Epithelial cell of esophagus (primary cell): Measurements from ENCODE around the gene SPINT2.

Experiments used
- DNase-seq: peaks from one replicate; pipeline ENCODE4 v3.0.0; 2010; ENCODE audit warnings: low read depth
- H3K4me3 ChIP-seq: 2 replicates; pipeline ENCODE4 v1.5.1; 2011; ENCODE audit warnings: mild to moderate bottlenecking, low read length, control low read depth
- TF ChIP-seq, protein P1 (sequence below): IDR thresholded peaks from 2 replicates; pipeline ENCODE4 v1.5.1; 2011; ENCODE audit warnings: low read depth, mild to moderate bottlenecking, low read length, control low read depth, inconsistent platforms; ENCODE audit not compliant: insufficient read depth; ENCODE audit errors: missing control alignments

Gene SPINT2

GRCh38 chr19:38307597-38307996 lies 43.2 kb downstream of the SPINT2 start:
- TF ChIP-seq, protein P1, sequence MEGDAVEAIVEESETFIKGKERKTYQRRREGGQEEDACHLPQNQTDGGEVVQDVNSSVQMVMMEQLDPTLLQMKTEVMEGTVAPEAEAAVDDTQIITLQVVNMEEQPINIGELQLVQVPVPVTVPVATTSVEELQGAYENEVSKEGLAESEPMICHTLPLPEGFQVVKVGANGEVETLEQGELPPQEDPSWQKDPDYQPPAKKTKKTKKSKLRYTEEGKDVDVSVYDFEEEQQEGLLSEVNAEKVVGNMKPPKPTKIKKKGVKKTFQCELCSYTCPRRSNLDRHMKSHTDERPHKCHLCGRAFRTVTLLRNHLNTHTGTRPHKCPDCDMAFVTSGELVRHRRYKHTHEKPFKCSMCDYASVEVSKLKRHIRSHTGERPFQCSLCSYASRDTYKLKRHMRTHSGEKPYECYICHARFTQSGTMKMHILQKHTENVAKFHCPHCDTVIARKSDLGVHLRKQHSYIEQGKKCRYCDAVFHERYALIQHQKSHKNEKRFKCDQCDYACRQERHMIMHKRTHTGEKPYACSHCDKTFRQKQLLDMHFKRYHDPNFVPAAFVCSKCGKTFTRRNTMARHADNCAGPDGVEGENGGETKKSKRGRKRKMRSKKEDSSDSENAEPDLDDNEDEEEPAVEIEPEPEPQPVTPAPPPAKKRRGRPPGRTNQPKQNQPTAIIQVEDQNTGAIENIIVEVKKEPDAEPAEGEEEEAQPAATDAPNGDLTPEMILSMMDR, result no peak
- no peak overlapping the region for H3K4me3 ChIP-seq
- DNase-seq, result no peak

DNA sequence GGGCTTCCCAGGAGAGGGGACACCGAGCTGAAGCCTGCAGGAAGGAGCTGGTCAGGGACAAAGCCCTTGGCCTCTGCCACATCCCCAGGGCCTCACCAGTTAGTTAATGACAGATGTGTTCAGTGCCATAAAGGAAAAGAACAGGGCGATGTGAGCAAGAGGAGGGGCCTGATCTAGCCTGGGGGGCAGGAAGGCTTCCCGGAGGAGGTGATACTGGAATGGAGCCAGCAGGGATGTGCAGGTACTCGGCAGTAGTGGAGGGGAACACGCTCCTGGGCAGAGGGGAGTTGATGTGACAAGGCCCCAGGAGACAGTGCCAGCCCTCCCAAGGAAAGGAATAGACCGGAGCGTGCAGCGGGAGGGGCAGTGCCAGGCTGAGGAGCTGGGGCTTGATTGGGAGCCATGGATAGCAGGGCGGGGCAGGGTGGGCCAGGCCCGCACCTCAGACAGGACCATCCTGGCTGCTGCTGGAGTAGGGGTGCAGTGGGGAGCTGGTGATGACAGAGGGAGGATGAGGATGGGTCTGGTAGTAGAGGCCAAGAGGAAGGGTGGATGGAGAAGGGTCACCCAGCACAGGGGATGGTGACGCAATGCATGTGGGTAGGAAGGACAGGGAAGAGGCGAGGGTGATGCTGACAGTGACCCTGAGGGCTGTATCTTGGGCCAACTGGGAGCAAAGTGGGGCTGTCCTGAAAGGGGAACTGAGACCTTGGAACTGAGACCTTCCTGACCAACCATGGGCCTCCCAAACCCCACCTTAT lies 43.8 kb downstream of the SPINT2 start:
- no peak overlapping the region for H3K4me3 ChIP-seq
- TF ChIP-seq, protein P1, result no peak
- DNase-seq, result no peak

DNA sequence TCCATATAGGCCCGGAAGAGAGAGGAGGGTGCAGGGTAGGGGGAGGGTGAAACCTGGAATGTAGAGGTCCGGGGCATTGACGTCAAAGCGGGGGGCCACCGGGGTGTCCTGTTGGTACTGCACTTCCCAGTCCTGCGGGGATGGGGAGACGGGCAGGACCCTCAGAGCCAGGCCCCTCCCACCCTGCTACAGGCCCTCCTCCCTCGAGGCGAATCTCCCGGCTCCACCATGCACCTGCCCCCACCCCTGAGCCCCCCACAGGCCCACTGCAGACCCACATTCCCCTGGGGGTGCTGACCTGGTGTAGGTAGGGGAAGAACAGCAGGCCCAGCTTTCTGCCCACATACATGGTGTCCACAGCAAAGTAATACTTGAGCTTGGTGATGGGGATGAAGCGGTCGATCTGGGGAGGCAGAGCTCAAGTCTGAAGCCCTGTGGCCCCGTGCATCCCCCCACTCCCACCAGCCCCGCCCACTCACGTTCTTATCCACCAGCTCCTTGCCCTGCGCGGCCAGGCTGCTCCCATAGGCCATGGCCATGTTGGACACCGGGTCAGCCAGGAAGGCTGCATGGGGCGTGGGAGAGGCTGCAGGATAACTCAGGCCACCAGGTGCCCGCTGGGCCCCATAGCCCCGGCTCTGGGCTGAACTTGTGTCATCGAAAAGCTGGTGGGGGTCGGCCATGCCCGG lies 44.7 kb downstream of the SPINT2 start:
- DNase-seq, result no peak
- H3K4me3 ChIP-seq, result no peak overlapping the region
- TF ChIP-seq, protein P1, result no peak

DNA sequence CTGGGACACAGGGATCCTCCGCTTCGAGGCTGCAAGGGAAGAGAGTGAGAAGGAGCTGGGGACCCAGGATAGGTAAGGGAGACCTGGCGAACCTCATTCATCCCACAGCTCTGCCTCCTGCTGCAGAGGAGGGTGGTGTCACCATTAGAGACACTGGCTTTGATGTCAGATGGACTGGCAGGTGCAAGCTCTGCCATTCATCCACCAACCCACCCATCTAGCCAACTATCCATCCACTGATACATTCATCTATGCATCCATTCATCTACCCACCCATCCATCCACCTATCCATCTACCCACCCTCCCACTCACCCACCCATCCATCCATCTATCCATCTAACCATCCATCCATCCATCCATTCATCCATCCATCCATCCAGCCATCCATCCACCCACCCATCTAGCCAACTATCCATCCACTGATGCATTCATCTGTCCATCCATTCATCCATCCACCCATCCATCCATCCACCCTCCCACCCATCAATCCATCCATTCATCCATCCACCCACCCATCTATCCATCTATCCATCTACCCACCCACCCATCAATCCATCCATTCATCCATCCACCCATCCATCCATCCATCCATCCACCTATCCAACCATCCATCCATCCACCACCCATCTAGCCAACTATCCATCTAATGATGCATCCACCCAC lies 45.4 kb downstream of the SPINT2 start:
- TF ChIP-seq, protein P1, result no peak
- DNase-seq, result no peak
- no peak overlapping the region for H3K4me3 ChIP-seq

- no peak overlapping the region for H3K4me3 ChIP-seq
- no peak for DNase-seq
- TF ChIP-seq, protein P1, result no peak
These were observed 45.9 kb downstream of the SPINT2 start for GRCh38 chr19:38310279-38310670.

GRCh38 chr19:38310986-38311385 lies 46.6 kb downstream of the SPINT2 start:
- TF ChIP-seq, protein P1, result no peak
- DNase-seq, result no peak
- H3K4me3 ChIP-seq, result no peak overlapping the region
